HepG2 (cell line): Measurements from ENCODE around the gene ARFGEF2. TPM values are rescaled to one million over a fixed set of nuclear protein-coding genes. Genes with fewer than 3 reads are reported as not detected.

Experiments used
- CC2D1A ChIP-seq: sonication (generic); formaldehyde crosslinking; IDR thresholded peaks from 2 replicates; pipeline ENCODE4 v1.8.1; 2023; ENCODE audit warnings: mild to moderate bottlenecking, missing genetic modification reagents
- E2F1 ChIP-seq: sonication (generic); formaldehyde crosslinking; IDR thresholded peaks from 2 replicates; pipeline ENCODE4 v1.5.0; 2020; ENCODE audit warnings: missing genetic modification reagents
- FOXP4 ChIP-seq: sonication (generic); formaldehyde crosslinking; IDR thresholded peaks from 2 replicates; pipeline ENCODE4 v1.4.0; 2020; ENCODE audit warnings: missing genetic modification reagents
- HNF1B ChIP-seq: sonication (generic); formaldehyde crosslinking; IDR thresholded peaks from 2 replicates; pipeline ENCODE4 v1.5.1; 2020; ENCODE audit warnings: mild to moderate bottlenecking, moderate library complexity, missing genetic modification reagents
- HOMEZ ChIP-seq: IDR thresholded peaks from 2 replicates; pipeline ENCODE4 v1.6.1; 2016; ENCODE audit warnings: low read depth
- KAT7 ChIP-seq: IDR thresholded peaks from 2 replicates; pipeline ENCODE4 v1.6.1; 2018; ENCODE audit warnings: borderline replicate concordance, missing compliant biosample characterization
- NFKB2 ChIP-seq: sonication (generic); formaldehyde crosslinking; IDR thresholded peaks from 2 replicates; pipeline ENCODE4 v1.4.0; 2020; ENCODE audit warnings: missing genetic modification reagents, borderline replicate concordance
- NR2C2 ChIP-seq: sonication (generic); formaldehyde crosslinking; IDR thresholded peaks from 2 replicates; pipeline ENCODE4 v1.4.0; 2020; ENCODE audit warnings: missing genetic modification reagents, mild to moderate bottlenecking, moderate library complexity, borderline replicate concordance
- NR2F1 ChIP-seq, 2 experiments: fragments of 450-650 bp in 1 of 2; formaldehyde crosslinking in 1 of 2; IDR thresholded peaks; 2 replicates each; pipeline versions ENCODE4 v1.5.0 to v1.6.1; 2016 to 2020; ENCODE audit warnings: mild to moderate bottlenecking in 1 of 2, missing compliant biosample characterization in 1 of 2, missing genetic modification reagents in 1 of 2, moderate library complexity in 1 of 2
- RXRB ChIP-seq: IDR thresholded peaks from 2 replicates; pipeline ENCODE4 v1.6.1; 2016; ENCODE audit warnings: borderline replicate concordance, missing genetic modification reagents, missing compliant biosample characterization
- SAP130 ChIP-seq: IDR thresholded peaks from 2 replicates; pipeline ENCODE4 v1.6.1; 2016; ENCODE audit warnings: low read depth
- TFE3 ChIP-seq: IDR thresholded peaks from 2 replicates; pipeline ENCODE4 v1.6.1; 2016
- TOE1 ChIP-seq: sonication (generic); formaldehyde crosslinking; IDR thresholded peaks from 2 replicates; pipeline ENCODE4 v1.4.0; 2020; ENCODE audit warnings: mild to moderate bottlenecking, missing genetic modification reagents
- TRAFD1 ChIP-seq: sonication (generic); formaldehyde crosslinking; IDR thresholded peaks from 2 replicates; pipeline ENCODE4 v1.5.1; 2020; ENCODE audit warnings: missing genetic modification reagents, mild to moderate bottlenecking, borderline replicate concordance
- ZFP91 ChIP-seq: sonication (generic); formaldehyde crosslinking; IDR thresholded peaks from 2 replicates; pipeline ENCODE4 v1.9.0; 2022; ENCODE audit warnings: missing genetic modification reagents, mild to moderate bottlenecking, borderline replicate concordance
- ZNF446 ChIP-seq: sonication (generic); formaldehyde crosslinking; IDR thresholded peaks from 2 replicates; pipeline ENCODE4 v1.5.0; 2020; ENCODE audit warnings: mild to moderate bottlenecking, missing genetic modification reagents
- polyA plus RNA-seq, 8 experiments: library from polyadenylated mRNA; depleted of rRNA in 3 of 8; stranded (reverse) in 7 of 8; unstranded in 1 of 8; fragments of >200 nt; fragmentation: Illumina TruSeq in 4 of 8; extraction: Trizol in 4 of 8; gene quantifications; 2 replicates each; pipeline versions ENCODE4 v1.2.1 to v1.2.3, GENCODE V29; 2011 to 2016; ENCODE audit warnings: low read depth in 4 of 8, missing spikeins in 1 of 8, mixed read lengths in 1 of 8; ENCODE audit not compliant: insufficient read depth in 1 of 8
- total RNA-seq, 5 experiments: library from RNA; depleted of rRNA; stranded (reverse); fragments of >200 nt; fragmentation: Illumina TruSeq; extraction: Trizol; gene quantifications; 2 replicates each; pipeline ENCODE4 v1.2.3, GENCODE V29; 2016; ENCODE audit warnings: low read depth in 1 of 5

ARFGEF2 gene
- total and polyA plus RNA-seq, 2 of the 13 experiments (the other 11 are each of a cell fraction or from before 2014, with no cell fraction given) = 44.0 to 60.8 TPM

GRCh38 chr20:48932375-48932941 lies 10.9 kb downstream of the ARFGEF2 start (continued):
- TF ChIP-seq ZNF446 = peak; percentile 58; the same call in 1 of the 2 replicates
- 0 out of 2 replicates have a peak, but pooled peaks have one; percentile 53 for TF ChIP-seq TRAFD1 (CRISPR knock-in tag)
- TF ChIP-seq RXRB = peak; percentile 80
- no peak for TF ChIP-seq KAT7
- no peak; the same call in 1 of the 2 replicates for TF ChIP-seq HOMEZ
- TF ChIP-seq FOXP4 (CRISPR knock-in tag) = 0 out of 2 replicates have a peak, but pooled peaks have one; percentile 27
- peak; percentile 49 for TF ChIP-seq SAP130 (CRISPR knock-in tag)
- TF ChIP-seq E2F1 (CRISPR knock-in tag) = no peak
- no peak for TF ChIP-seq CC2D1A (CRISPR knock-in tag)
- TF ChIP-seq TOE1 (CRISPR knock-in tag) = no peak
- TF ChIP-seq ZFP91 (CRISPR knock-in tag) = 0 out of 2 replicates have a peak, but pooled peaks have one; percentile 33
- peak; percentile 61 for TF ChIP-seq HNF1B (CRISPR knock-in tag)
- no peak for TF ChIP-seq NFKB2 (CRISPR knock-in tag)
- TF ChIP-seq NR2F1 (CRISPR knock-in tag; IDR thresholded peaks at IDR 0.05) = peak; percentile 12 to 51; a peak in 2 of 4 replicates
- TF ChIP-seq TFE3 (CRISPR knock-in tag) = peak; percentile 46; the same call in 1 of the 2 replicates
- TF ChIP-seq NR2C2 (CRISPR knock-in tag) = peak; percentile 46; the same call in 1 of the 2 replicates
